HFF-Myc (cell line): ENCODE data around the gene CHST14.

Experiments used
- DNase-seq: peaks from one replicate; pipeline ENCODE4 v3.0.0-alpha.2; 2011; ENCODE audit warnings: low read depth; ENCODE audit errors: extremely low read depth
- H3K4me3 ChIP-seq: replicated peaks from 2 replicates; pipeline ENCODE4 v1.5.1; 2011; ENCODE audit warnings: low read depth, mild to moderate bottlenecking, control low read depth, low read length
- TF ChIP-seq, protein P1 (sequence below): IDR thresholded peaks from 2 replicates; pipeline ENCODE4 v1.5.1; 2012; ENCODE audit warnings: mild to moderate bottlenecking, low read depth, low read length, control low read depth; ENCODE audit errors: missing control alignments

The CHST14 gene

GRCh38 chr15:40441565-40442531, 28.9 kb upstream of the CHST14 start:
- H3K4me3 ChIP-seq: peak overlapping the region; percentile 61
- TF ChIP-seq, protein P1, sequence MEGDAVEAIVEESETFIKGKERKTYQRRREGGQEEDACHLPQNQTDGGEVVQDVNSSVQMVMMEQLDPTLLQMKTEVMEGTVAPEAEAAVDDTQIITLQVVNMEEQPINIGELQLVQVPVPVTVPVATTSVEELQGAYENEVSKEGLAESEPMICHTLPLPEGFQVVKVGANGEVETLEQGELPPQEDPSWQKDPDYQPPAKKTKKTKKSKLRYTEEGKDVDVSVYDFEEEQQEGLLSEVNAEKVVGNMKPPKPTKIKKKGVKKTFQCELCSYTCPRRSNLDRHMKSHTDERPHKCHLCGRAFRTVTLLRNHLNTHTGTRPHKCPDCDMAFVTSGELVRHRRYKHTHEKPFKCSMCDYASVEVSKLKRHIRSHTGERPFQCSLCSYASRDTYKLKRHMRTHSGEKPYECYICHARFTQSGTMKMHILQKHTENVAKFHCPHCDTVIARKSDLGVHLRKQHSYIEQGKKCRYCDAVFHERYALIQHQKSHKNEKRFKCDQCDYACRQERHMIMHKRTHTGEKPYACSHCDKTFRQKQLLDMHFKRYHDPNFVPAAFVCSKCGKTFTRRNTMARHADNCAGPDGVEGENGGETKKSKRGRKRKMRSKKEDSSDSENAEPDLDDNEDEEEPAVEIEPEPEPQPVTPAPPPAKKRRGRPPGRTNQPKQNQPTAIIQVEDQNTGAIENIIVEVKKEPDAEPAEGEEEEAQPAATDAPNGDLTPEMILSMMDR: no peak
- no peak for DNase-seq

DNA sequence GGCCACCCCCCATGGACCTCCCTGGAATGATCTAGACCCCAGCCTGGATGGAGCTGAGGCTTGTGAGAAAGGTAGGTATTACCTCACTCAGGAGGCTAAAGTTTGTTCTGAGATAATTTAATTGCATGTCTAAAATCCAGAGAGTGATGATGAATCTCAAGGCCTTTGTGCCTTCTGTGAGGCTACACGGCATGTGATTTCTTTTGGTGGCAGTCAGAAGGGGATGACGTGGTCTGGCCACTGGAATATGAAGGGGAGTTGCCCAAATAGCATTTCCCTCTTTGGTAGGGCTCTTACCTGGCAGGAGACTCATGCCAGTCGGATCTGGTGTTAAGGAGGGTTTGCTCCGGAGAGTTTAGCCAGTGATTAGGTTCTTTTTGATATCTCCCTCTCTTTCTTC, 27.5 kb upstream of the CHST14 start:
- no peak overlapping the region for H3K4me3 ChIP-seq
- DNase-seq: no peak
- TF ChIP-seq, protein P1: no peak

- TF ChIP-seq, protein P1: no peak
- H3K4me3 ChIP-seq: no peak overlapping the region
- no peak for DNase-seq
Measured at GRCh38 chr15:40443846-40444245, 26.9 kb upstream of the CHST14 start.

DNA sequence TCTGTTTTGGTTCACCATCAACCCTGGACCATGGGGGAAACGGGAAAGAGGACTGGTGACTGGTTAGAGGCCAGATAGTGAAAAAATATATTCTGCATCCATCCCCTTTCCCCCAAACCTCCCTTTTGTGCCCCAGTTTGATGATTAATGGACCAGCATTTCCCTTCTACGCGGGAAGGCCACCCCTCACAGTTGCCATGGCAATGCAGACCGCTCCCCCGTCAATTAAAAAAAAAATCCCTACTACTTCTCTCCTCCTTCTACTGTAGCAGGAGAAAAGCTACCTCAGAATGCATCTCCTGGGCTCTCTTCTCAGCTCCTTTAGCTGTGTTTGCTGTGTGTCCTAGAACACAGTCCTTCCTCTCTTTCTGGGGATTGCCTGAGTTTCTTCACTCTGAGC, 26.0 kb upstream of the CHST14 start:
- H3K4me3 ChIP-seq: no peak overlapping the region
- TF ChIP-seq, protein P1: no peak
- no peak for DNase-seq

- DNase-seq: no peak
- H3K4me3 ChIP-seq: no peak overlapping the region
- TF ChIP-seq, protein P1: no peak
Measured at GRCh38 chr15:40445421-40445922, 25.3 kb upstream of the CHST14 start.

GRCh38 chr15:40446144-40446543, 24.6 kb upstream of the CHST14 start:
- TF ChIP-seq, protein P1: no peak
- H3K4me3 ChIP-seq: no peak overlapping the region
- no peak for DNase-seq
